Measurements from ENCODE around the gene PALD1.

PALD1 gene

GRCh38 chr10:70478191-70479164 is at the start of gene PALD1:
Gene PALD1, plus strand, starts transcription at chr10:70478767. Its CDS starts 47,185 bp downstream, at chr10:70525952.
- DNase-seq (ENCODE audit: low spot score) = peak; percentile 73

DNA sequence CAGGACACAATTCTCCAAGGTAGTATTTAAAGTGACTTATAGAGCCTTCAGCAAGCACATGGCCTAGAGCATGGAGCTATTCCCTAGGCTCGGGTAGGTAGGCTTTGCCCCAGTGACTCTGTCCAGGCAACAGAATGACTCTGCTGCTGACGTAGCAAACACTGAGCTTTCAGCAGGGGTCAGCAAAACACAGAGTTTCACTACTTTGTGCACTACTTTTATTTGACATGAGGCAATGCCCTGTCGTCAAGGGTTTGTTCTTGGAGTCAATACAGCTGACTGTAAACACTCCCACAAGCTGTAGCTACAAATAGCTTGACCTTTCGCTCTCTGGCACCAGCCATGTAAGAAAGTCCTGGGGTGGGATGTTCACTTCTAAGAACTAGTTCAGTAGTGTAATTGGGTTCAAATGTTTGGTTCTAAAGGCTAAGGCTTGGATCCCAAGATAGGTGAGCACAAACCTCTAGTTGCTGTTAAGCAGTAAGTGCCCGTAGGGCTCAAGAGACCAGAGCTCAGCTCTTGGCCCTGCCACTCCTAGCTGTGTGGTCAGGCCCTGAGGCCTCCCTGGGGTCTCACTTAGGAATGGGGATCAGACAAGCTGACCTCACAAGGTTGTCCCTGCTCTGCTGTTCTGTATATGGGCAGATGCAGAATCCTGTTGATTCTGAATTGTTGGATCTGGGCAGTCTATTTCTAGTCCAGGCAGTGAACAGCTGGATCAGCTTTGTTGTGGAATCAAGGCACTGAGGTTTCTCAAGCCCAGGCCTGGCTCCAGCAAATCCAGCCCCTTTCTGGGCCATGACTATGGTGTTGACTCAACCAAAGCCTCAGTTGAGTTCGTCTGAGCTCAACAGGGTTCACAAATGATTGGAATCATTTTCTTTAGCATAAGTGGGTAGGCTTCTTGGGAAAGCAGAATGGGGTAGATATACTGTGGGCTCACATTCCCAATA is 47.8 kb upstream of the PALD1 start:
- peak; percentile 81 for DNase-seq (ENCODE audit: low spot score)

DNA sequence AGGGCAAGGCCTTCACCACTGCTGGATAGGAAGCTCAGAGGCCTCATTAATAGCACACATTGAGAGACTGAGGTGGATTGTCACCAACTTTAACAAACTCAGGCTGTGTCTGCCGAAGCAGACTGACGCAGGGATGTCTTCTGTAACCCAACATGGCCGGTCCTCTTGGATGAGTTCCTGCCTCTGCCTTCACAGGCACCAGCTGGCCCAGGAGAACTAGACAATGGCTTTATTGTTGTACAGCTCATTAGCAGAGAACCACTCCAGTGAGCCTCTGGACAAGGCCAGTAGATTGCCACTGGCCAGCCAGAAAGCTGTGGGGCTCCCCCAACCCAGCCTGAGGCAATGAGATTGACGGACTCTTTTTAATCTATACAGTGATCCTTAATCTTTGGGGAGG is 46.5 kb upstream of the PALD1 start:
- DNase-seq (ENCODE audit: low spot score) = no peak

DNA sequence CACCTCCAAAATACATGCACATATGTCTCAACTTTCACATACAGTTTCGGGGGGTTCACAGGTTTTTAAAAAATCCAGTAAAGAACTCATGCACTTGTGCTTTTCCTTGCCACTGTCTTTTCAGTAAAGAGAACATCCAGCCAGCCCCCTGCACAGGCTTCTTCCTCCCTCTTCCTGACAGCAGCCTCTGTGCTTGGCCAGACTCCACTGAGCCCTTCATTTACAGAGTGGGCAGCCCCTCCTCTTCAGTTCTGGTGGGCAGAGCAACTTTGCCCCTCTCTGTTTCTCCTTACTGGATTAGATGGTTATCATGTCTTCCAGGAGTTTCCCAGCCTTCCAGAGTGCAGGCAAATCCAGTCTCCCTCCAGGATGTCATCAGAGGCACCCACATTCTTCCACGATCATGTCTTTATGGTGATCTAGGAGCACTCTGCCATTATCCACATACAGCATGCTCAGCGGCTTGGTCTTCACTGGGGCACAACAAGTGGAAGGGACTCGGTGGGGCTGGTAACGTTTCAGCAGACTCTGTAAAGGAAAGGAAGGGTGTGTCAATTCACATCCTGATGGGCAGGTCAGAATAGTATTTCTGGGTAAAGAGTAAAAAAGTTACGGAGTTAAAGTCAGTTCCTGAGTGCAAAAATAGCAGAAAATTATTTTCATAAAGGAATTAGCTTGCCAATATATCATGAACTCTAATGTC is 45.9 kb upstream of the PALD1 start:
- no peak for DNase-seq (ENCODE audit: low spot score)

DNA sequence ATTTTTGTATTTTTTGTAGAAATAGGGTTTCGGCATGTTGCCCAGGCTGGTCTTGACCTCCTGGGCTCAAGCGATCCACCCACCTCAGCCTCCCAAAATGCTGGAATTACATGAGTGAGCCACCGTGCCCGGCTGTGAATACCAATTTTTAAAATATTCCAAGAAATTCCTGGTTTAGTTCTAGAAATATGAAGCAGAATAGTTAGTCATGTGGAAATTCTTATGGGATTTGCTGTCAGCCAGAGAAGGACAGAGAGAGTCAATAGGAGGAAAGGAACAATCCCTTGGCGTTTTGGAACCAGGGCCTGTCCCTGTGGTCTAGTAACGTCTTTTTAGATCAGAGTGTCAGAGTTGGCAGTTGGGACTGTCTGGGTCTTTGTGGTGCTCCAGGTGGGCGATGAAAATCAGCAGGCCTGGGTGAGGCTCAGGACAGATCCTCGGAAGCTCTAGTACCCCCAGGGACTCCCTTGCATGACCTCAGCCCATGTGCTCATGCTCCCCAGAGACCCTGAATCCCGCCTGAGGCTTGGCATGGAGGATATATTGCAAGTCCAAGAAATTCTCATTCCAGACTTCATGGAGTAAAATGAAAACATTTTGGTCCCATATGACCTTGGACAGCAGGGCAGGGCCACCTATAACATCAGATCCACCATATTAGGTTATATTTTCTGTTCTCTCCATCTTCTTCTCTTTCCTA is 44.8 kb upstream of the PALD1 start:
- DNase-seq (ENCODE audit: low spot score) = no peak

DNA sequence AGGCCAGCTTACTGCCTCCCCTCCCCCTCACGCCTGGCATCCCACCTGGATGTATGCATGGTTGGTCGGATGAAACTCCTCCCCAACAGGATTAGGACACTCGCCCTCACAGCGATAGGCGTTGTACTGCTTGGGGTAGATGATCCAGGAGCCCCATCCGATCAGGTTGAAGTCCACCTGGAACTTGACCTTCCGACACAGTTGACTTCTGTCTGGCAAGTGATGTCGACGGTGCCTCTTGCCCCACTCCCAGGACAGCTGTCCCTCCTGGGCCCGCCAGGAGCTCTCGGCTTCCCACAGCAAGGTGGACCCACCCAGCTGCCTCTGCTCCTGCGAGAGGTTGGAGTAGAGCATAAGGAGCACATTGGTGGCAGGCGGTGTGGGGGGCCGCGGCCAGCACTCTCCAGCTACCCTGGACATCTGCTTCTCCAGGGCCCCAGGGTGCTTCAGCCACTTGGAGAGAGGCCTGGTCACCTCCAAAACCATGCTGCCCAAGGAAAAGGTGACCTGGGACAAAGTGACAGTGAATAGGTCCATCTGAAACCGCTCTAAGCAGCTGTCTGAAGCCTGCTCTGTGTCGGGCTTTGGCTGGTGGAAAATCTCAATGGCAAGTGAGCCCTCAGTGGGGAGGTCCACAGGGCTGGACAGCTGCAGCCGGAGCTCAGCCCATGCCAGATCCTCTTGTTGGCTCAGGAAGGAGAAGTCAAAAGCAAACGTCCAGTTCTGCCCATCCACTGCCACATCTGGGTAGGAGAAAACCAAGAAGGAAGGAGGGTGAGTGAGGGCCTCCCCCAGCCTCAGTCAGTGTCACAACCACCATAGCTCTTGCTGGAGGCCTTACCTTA is 43.1 kb upstream of the PALD1 start:
- no peak for DNase-seq (ENCODE audit: low spot score)

DNA sequence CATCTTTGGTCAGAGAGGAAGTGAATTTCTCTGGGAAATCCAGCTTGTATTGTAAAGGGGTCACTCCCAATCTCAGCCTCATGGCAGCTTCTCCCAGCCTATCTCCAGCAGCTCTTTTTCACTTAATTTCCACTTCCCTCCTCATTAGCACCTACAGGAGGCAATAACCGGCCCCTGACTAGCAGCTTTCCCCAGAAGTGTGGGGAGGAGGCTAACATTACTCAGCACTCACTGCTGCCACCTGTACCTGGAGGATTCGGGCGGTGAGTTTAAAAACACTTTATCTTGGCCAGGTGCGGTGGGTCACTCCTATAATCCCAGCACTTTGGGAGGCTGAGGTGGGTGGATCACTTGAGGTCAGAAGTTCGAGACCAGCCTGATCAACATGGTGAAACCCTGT is 40.8 kb upstream of the PALD1 start:
- DNase-seq (ENCODE audit: low spot score) = no peak

DNA sequence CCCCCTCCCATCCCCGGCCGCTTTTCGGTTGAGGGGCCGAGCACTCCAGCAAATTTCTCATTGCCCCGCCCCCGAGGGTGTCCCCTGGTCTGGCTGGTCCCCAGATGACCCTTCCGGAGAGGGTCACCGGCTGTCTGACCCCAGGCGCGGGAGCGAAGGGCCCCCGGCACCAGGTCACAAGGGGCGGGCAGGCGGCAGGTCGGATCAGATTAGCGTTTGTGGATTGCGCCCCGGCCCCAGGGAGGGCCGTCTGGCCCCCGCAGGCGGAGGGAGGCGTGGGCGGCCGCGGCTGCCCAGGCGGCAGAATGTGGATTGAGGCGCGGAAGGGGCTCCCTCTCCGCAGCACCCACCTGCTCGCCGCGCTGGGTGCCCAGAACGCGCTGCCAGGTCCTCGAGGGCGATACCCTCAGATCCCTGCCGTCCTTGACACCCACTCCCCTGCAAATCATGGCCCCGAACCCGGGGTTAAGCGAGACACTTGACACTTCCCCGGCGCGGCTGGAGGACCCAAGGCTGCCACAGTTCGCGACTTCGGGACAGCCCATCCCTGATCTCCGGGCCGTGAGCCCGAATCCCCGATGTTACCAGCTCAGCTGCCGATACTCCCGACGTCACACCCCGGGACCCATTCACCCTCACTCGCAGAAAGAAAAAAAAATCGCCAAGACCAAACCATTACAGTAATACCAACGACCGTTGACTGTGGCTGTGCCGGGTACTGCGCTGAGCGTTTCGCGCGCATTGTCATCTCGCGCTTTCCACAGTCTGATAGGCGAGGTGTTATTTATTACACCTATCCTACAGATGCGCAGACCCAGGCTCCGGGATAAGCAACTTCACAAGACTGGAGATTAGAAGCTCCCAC is 38.0 kb upstream of the PALD1 start:
- no peak for DNase-seq (ENCODE audit: low spot score)

GRCh38 chr10:70441161-70441894 is 37.2 kb upstream of the PALD1 start, which contains the start of gene NODAL:
Gene NODAL, minus strand, starts transcription at chr10:70441681. Its CDS starts 14 bp downstream, at chr10:70441667.
- no peak for DNase-seq (ENCODE audit: low spot score)

- no peak for DNase-seq (ENCODE audit: low spot score)
These were observed 36.7 kb upstream of the PALD1 start for GRCh38 chr10:70441895-70442309.

GRCh38 chr10:70442332-70442988 is 36.1 kb upstream of the PALD1 start:
- DNase-seq (ENCODE audit: low spot score) = no peak

DNA sequence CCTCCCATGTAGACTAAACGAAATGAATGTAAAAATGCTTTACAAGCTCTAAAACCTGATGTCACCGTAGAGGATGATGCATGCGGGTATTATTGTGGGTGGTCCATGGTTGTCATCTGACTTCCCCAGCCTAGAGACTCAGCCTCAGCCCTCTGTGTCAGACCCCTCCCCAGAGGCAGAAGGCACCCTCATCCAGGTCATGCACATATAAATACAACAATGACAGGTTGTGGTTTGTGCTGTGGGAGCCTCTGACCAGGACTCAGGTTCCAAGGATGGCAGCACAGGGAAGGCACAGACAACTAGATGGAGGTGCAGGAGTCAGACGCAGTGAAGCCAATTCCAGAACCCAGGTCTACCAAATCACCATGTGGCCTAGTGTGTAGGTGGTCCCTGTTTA is 33.8 kb upstream of the PALD1 start:
- peak; percentile 3 for DNase-seq (ENCODE audit: low spot score)

GRCh38 chr10:70445718-70446657 is 32.6 kb upstream of the PALD1 start:
- peak; percentile 68 for DNase-seq (ENCODE audit: low spot score)

DNA sequence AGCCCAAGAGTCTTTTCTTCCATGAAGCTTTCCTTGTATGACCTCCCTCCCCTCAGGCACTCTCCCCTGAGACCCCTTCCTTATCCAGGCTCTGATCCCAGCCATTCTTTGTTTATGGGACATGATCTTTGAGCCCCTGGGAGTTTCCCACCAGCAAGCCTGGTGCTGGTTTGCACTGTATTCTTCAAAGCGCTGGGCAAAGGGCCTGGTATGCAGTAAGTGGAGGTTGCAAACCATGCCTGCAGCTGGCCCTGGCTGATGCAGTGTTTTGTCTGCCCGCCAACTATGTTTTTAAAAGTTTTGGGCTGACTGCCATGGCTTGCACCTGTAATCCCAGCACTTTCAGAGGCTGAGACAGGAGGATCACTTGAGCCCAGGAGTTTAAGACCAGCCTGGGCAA is 30.3 kb upstream of the PALD1 start:
- DNase-seq (ENCODE audit: low spot score) = peak; percentile 3

- no peak for DNase-seq (ENCODE audit: low spot score)
These were observed 23.3 kb upstream of the PALD1 start for GRCh38 chr10:70455213-70455630.

DNA sequence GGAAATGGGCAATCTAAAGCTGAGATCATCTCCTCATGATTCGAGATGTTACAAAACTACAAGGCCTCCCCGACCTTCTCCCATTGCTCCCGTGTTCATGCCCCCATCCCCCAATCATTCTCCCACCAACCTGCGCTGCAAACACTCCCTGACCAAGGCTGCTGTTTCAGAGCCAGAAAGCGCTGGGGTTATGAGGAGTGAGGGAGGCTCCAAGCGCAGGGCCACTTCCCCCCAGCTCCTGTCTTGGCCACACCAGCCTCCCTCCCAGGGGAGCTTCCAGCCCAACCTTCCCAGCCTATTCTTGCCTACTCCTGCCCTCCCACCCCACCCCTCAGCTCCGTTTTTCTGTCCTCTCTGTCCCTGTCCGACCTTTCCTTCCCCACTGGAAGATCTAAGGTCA is 22.4 kb upstream of the PALD1 start:
- no peak for DNase-seq (ENCODE audit: low spot score)

DNA sequence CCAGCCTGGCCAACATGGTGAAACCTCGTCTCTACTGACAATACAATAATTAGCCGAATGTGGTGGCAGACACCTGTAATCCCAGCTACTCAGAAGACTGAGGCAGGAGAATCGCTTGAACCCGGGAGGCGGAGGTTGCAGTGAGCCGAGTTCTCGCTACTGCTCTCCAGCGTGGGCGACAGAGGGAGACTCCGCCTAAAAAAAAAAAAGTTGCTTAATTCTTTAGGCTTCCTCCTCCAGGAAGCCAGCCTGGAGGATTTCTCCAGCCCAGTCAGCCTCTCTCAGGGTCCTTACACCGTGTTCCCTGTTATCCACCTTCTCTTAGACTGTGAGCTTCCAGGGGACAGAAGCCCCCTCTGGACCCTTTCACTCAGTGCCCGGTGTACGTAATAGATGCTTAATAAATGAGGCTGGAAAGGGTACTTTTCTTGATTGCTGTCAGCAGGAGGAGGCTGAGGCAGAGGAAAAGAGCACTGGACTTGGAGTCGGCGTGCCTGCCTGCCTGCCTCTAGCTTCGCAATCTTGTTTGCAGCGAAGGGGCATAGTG is 20.7 kb upstream of the PALD1 start:
- no peak for DNase-seq (ENCODE audit: low spot score)
